GM18511 (cell line): ENCODE data around the gene C18orf54.
A peak's percentile ranks its signal among the peaks of the same experiment; 100 is the strongest.
"Not testable (repeated sequence)": the region's sequence is repeated elsewhere in the genome, so short reads cannot be mapped to it uniquely, and the experiment has no call there.

ENCODE experiments used
- ATAC-seq: cut with Tn5 transposase; IDR thresholded peaks from one replicate; pipeline ENCODE4 v1.9.1; 2021; ENCODE audit warnings: mild to moderate bottlenecking, moderate library complexity; ENCODE audit not compliant: unreplicated experiment

C18orf54 gene

GRCh38 chr18:54357660-54358494 is at the start of gene C18orf54, which contains the start of gene STARD6:
TSS of gene C18orf54 (plus strand) at chr18:54357906. CDS start at chr18:54360573, 2,667 bp downstream.
TSS of gene STARD6 (minus strand) at chr18:54357858. CDS start at chr18:54354573, 3,285 bp downstream.
- ATAC-seq: peak; percentile 93

- ATAC-seq: not testable (repeated sequence)
Observed at GRCh38 chr18:54309564-54309963, 48.1 kb upstream of the C18orf54 start.

- no peak for ATAC-seq
Observed at GRCh38 chr18:54316071-54316820, 41.5 kb upstream of the C18orf54 start.

- no peak for ATAC-seq
Observed at GRCh38 chr18:54323561-54323960, 34.1 kb upstream of the C18orf54 start.

- no peak for ATAC-seq
Observed at GRCh38 chr18:54323970-54324369, 33.7 kb upstream of the C18orf54 start.

- ATAC-seq: no peak
Observed at GRCh38 chr18:54327818-54328217, 29.9 kb upstream of the C18orf54 start.

GRCh38 chr18:54329787-54330186 is 27.9 kb upstream of the C18orf54 start:
- no peak for ATAC-seq

- no peak for ATAC-seq
Observed at GRCh38 chr18:54330768-54331548, 26.7 kb upstream of the C18orf54 start.

- ATAC-seq: no peak
Observed at GRCh38 chr18:54335638-54336173, 22.0 kb upstream of the C18orf54 start.

GRCh38 chr18:54338230-54338629 is 19.5 kb upstream of the C18orf54 start:
- no peak for ATAC-seq

- no peak for ATAC-seq
Observed at GRCh38 chr18:54351186-54351585, 6.5 kb upstream of the C18orf54 start.

GRCh38 chr18:54357082-54357659 is 535 bp upstream of the C18orf54 start:
- peak; percentile 65 for ATAC-seq

- peak; percentile 8 for ATAC-seq
Observed at GRCh38 chr18:54358495-54359040, 862 bp downstream of the C18orf54 start.

GRCh38 chr18:54359233-54359632 is 1.5 kb downstream of the C18orf54 start:
- no peak for ATAC-seq

GRCh38 chr18:54360406-54360805 is 2.7 kb downstream of the C18orf54 start:
- ATAC-seq: no peak

GRCh38 chr18:54378057-54378456 is 20.4 kb downstream of the C18orf54 start:
- no peak for ATAC-seq

- no peak for ATAC-seq
Observed at GRCh38 chr18:54381640-54382039, 23.9 kb downstream of the C18orf54 start.

GRCh38 chr18:54382076-54382475 is 24.4 kb downstream of the C18orf54 start:
- ATAC-seq: no peak

GRCh38 chr18:54382733-54383252 is 25.1 kb downstream of the C18orf54 start:
- no peak for ATAC-seq

GRCh38 chr18:54386043-54386442 is 28.3 kb downstream of the C18orf54 start:
- ATAC-seq: no peak
